A673 (cell line): ENCODE data around the gene POU2F2. TPM values are rescaled to one million over a fixed set of nuclear protein-coding genes. Genes with fewer than 3 reads are reported as not detected.

Experiments used
- BruUV-seq: library from RNA; stranded (reverse); fragments of 400-500 nt; replicated peaks from 2 replicates; lab custom pipeline; 2021; lab: Mats Ljungman, UMichigan
- CTCF ChIA-PET: fragments of 300-600 bp; sonication (Branson Sonifier 250); formaldehyde crosslinking; loops from one replicate; lab custom pipeline; 2022; ENCODE audit warnings: antibody characterized with exemption; lab: Charles Lee
- POLR2A ChIA-PET: fragments of 300-600 bp; sonication (Branson Sonifier 250); formaldehyde crosslinking; loops from one replicate; lab custom pipeline; 2022; ENCODE audit warnings: antibody characterized with exemption; ENCODE audit not compliant: low non-redundant PET; lab: Charles Lee
- DNase-seq: peaks from one replicate; pipeline ENCODE4 v3.0.0-alpha.2; 2015; ENCODE audit warnings: low spot score
- H3K27ac ChIP-seq: fragments of 200-600 bp; sonication (generic); 2 replicates; pipeline ENCODE4 v1.5.1; 2016; ENCODE audit warnings: mixed run types, low read depth, mild to moderate bottlenecking, mixed read lengths, antibody characterized with exemption, low read length; ENCODE audit not compliant: poor library complexity, severe bottlenecking
- H3K27me3 ChIP-seq: fragments of 200-600 bp; sonication (generic); replicated peaks from 2 replicates; pipeline ENCODE4 v1.6.1; 2017; ENCODE audit warnings: mixed run types, low read depth, mild to moderate bottlenecking, mixed read lengths, antibody characterized with exemption, low read length; ENCODE audit not compliant: insufficient read depth, poor library complexity
- H3K36me3 ChIP-seq: fragments of 200-600 bp; sonication (generic); 2 replicates; pipeline ENCODE4 v1.6.1; 2016; ENCODE audit warnings: mixed run types, mild to moderate bottlenecking, mixed read lengths, antibody characterized with exemption, low read length; ENCODE audit not compliant: insufficient read depth, poor library complexity, severe bottlenecking
- H3K4me1 ChIP-seq: fragments of 200-600 bp; sonication (generic); 2 replicates; pipeline ENCODE4 v1.6.1; 2017; ENCODE audit warnings: mixed run types, mild to moderate bottlenecking, mixed read lengths, antibody characterized with exemption, low read length; ENCODE audit not compliant: insufficient read depth, poor library complexity, severe bottlenecking
- H3K4me3 ChIP-seq: fragments of 200-600 bp; sonication (generic); 2 replicates; pipeline ENCODE4 v1.5.1; 2016; ENCODE audit warnings: low read depth, mixed run types, mild to moderate bottlenecking, mixed read lengths, low read length; ENCODE audit not compliant: poor library complexity, severe bottlenecking
- H3K9me3 ChIP-seq: fragments of 200-600 bp; sonication (generic); 2 replicates; pipeline ENCODE4 v1.6.1; 2016; ENCODE audit warnings: mixed run types, low read depth, mild to moderate bottlenecking, mixed read lengths, antibody characterized with exemption, low read length; ENCODE audit not compliant: poor library complexity, severe bottlenecking
- EZH2 ChIP-seq: fragments of 200-600 bp; sonication (generic); IDR thresholded peaks from 2 replicates; pipeline ENCODE4 v1.6.1; 2017; ENCODE audit warnings: borderline replicate concordance, low read depth, mild to moderate bottlenecking, mixed read lengths, antibody characterized with exemption, low read length; ENCODE audit not compliant: poor library complexity, severe bottlenecking
- intact Hi-C: fragments of 100-400 bp; cut with micrococcal nuclease; formaldehyde crosslinking; loops from one replicate; pipeline ENCODE4 v1.10.0; 2022; ENCODE audit not compliant: unreplicated experiment
- total RNA-seq: library from RNA; stranded (reverse); gene quantifications from 2 replicates; pipeline ENCODE4 v1.2.3, GENCODE V29; 2021
- TF ChIP-seq, protein P1 (sequence below): fragments of 300-800, 200-600 bp; sonication (generic); conservative IDR thresholded peaks from 2 replicates; pipeline ENCODE4 v1.5.1; 2017; ENCODE audit warnings: low read depth, mild to moderate bottlenecking, antibody characterized with exemption, low read length, moderate library complexity, mixed read lengths

Gene POU2F2
- total RNA-seq, 1 experiment from 2014 or later: 2.5 TPM

DNA sequence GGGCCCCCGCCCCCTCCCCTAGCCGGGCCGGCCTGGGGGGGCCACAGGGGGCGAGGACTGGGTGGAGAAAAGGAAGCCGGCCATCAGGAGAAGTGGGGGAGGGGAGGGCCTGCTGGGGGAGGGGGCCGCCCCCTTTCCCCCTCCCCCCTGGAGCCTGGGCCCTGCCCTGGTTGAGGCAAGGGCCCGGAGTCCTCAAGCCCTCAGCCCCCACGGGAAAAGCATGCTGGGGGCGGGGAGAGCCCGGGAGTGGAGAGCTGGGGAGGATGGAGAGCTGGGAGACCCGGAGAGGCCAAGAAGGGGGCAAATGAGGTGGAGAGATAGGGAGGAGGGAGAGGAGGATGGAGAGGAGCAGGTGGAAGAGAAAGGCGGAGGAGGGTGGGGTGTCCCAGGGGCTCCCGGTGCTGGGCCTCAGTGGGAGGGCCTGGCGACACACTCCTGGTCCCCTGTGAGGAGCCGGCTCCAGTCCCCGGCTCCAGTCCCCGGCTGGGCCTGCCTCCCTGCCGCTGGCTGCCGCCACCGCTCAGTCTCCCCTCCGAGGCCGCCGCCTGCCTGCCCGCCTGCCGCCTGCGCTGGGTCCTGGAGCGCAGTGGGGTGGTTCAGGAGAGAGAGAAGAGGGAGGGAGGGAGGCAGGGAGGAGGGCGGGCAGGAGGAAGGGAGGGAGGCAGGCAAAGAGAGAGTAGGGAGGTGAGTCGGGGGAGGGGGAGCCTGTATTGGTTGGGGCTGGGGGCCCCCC is 62.5 kb downstream of the POU2F2 start, which contains the start of gene GRIK5:
Gene GRIK5, minus strand, starts transcription at position 588 of the 733 bp plus-strand sequence. CDS start 4,436 bp downstream, outside the sequence.
- Histone ChIP-seq H3K36me3 (peaks cover 6% of the 10 kb centered on the region), H3K4me1 (peaks cover 17% of the 10 kb centered on the region), H3K27ac (peak within 1 kb of the TSS; percentile 75), H3K9me3 (no peaks in the 10 kb centered on the region), H3K27me3 (no peaks in the 10 kb centered on the region), H3K4me3 (peak within 1 kb of the TSS; percentile 55)
- TF ChIP-seq, protein P1, sequence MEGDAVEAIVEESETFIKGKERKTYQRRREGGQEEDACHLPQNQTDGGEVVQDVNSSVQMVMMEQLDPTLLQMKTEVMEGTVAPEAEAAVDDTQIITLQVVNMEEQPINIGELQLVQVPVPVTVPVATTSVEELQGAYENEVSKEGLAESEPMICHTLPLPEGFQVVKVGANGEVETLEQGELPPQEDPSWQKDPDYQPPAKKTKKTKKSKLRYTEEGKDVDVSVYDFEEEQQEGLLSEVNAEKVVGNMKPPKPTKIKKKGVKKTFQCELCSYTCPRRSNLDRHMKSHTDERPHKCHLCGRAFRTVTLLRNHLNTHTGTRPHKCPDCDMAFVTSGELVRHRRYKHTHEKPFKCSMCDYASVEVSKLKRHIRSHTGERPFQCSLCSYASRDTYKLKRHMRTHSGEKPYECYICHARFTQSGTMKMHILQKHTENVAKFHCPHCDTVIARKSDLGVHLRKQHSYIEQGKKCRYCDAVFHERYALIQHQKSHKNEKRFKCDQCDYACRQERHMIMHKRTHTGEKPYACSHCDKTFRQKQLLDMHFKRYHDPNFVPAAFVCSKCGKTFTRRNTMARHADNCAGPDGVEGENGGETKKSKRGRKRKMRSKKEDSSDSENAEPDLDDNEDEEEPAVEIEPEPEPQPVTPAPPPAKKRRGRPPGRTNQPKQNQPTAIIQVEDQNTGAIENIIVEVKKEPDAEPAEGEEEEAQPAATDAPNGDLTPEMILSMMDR: no peak
- TF ChIP-seq EZH2: no peak
- intact Hi-C loops: no loop called here
- ChIA-PET POLR2A (interaction anchor here (0.5 kb wide), 2 partner anchors 102 to 158 kb away, joined by 3 to 4 read pairs; no protein-coding TSS in a partner anchor), CTCF (interaction anchor here (0.6 kb wide), 1 partner anchor 71 kb away, joined by 17 read pairs; no protein-coding TSS in a partner anchor)
- no TSS peak for BruUV-seq
- peak; percentile 59 for DNase-seq

DNA sequence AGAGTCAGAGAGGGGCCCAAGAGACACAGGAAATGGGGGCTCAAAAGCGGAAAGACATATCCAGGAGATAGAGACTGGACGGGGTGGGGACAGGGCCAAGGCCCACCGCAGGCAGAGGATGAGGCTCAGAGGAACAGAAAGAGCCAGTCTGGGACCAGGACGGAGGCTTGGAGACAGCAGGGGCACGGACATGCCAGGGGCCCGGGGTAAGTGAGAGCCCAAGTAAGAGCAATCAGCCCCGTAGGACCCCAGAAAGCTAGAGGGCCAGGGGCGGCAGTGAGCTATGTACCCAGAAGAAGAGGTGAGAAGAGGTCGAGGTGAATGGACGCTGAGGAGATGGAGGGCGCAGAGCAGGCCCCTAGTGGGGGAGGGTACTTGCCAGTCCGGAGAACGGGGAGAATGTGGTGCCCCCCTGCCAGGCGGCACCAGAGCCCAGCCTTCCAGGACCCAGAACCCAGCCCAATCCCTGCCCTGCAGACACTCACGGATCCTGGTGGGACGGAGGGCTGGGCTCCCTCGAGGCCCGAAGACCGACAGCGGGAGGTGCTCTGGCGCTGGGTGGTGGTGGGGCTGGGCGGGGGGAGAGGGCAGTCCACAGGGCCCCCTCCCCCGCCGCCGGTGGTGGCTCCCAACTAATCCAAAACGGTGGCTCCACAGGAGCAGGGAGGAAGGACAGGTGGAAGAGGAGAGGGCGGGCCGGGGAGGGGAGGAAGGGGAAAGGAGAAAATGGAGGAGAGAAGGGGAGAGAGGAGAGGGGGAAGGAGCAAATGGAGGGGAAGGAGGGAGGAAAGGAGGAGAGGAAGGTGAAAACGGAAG is 63.3 kb downstream of the POU2F2 start:
- no TSS peak for BruUV-seq
- intact Hi-C loops: no loop called here
- Histone ChIP-seq H3K36me3 (peaks cover 8% of the 10 kb centered on the region), H3K9me3 (no peaks in the 10 kb centered on the region), H3K27ac (peak overlapping the region; percentile 75), H3K27me3 (no peaks in the 10 kb centered on the region), H3K4me1 (peaks cover 16% of the 10 kb centered on the region), H3K4me3 (peak overlapping the region; percentile 55)
- TF ChIP-seq EZH2: no peak
- TF ChIP-seq, protein P1: no peak
- DNase-seq: no peak
- POLR2A ChIA-PET: no interaction called here
- CTCF ChIA-PET: interaction anchor here (0.6 kb wide), 1 partner anchor 72 kb away, joined by 17 read pairs; no protein-coding TSS in a partner anchor

DNA sequence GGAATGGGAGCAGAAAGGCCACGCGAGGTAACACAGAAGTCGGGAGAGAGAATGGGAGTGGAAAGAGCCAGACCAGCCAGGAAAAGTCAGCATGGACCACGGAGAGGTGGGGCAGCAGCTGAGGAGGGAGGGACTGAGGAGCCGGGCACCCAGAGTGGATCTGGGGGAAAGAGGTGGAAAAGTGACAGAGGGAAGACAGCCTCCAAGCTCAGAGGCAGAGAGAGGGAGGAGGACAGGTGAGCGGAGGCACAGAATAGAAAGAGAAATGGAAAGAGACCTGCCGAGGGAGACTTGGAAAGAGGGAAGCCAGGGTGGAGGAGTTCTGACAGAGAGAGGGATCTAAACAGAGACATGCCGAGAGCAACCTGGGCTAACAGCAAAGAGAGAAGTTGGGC is 63.9 kb downstream of the POU2F2 start:
- Histone ChIP-seq H3K4me3 (peak overlapping the region; percentile 55), H3K9me3 (no peaks in the 10 kb centered on the region), H3K4me1 (peaks cover 16% of the 10 kb centered on the region), H3K27me3 (no peaks in the 10 kb centered on the region), H3K27ac (peak overlapping the region; percentile 75), H3K36me3 (peaks cover 8% of the 10 kb centered on the region)
- no TSS peak for BruUV-seq
- DNase-seq: no peak
- ChIA-PET POLR2A (interaction anchor here (0.5 kb wide), 1 partner anchor 111 kb away, joined by 3 read pairs; no protein-coding TSS in a partner anchor), CTCF (no interaction called here)
- intact Hi-C loops: no loop called here
- TF ChIP-seq EZH2: no peak
- TF ChIP-seq, protein P1: no peak
